22Rv1 (cell line): ENCODE measurements around the gene NPC2.

Experiments used
- CTCF ChIP-seq: fragments of 450-650 bp; IDR thresholded peaks from 2 replicates; pipeline ENCODE4 v1.5.1; 2017; ENCODE audit warnings: mild to moderate bottlenecking
- ZFX ChIP-seq: fragments of 450-650 bp; IDR thresholded peaks from 2 replicates; pipeline ENCODE4 v1.6.1; 2017; ENCODE audit warnings: antibody characterized with exemption, borderline replicate concordance

DNA sequence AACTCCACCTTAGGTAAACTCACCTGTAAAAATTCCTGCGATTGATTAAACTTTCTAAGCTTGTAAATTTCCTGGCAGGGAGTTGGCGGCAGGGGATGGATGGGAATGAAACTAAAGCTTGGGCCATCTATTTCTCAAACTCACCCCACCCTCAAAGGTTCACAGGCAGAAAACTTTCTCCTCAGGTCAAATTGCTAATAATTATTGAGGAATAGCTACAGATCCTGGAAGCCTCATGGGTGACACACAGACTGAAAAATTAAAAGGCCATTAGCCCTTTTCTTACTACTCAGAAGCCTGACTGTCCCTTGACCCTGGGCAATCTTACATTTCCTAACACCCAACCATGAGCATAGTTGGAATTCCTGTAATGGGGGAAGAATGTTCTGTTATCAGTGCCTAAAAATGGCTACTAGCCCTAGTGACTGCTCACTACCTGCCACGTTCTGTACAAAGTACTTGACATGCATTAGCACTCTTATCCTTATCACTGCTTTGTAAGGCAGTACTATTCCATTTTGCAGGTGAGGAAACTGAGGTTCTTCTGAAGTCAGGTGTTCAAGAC, 54.7 kb downstream of the NPC2 start:
- TF ChIP-seq CTCF (no peak), ZFX (no peak)
